HG02970 (cell line): Measurements from ENCODE around the gene SSTR5.

Source experiments
- ATAC-seq: cut with Tn5 transposase; IDR thresholded peaks from one replicate; pipeline ENCODE4 v1.9.1; 2021; ENCODE audit warnings: mild to moderate bottlenecking, moderate library complexity, moderate number of reproducible peaks; ENCODE audit not compliant: unreplicated experiment, low FRiP score

Gene SSTR5

GRCh38 chr16:1053700-1054368 is 18.7 kb upstream of the SSTR5 start:
- no peak for ATAC-seq

DNA sequence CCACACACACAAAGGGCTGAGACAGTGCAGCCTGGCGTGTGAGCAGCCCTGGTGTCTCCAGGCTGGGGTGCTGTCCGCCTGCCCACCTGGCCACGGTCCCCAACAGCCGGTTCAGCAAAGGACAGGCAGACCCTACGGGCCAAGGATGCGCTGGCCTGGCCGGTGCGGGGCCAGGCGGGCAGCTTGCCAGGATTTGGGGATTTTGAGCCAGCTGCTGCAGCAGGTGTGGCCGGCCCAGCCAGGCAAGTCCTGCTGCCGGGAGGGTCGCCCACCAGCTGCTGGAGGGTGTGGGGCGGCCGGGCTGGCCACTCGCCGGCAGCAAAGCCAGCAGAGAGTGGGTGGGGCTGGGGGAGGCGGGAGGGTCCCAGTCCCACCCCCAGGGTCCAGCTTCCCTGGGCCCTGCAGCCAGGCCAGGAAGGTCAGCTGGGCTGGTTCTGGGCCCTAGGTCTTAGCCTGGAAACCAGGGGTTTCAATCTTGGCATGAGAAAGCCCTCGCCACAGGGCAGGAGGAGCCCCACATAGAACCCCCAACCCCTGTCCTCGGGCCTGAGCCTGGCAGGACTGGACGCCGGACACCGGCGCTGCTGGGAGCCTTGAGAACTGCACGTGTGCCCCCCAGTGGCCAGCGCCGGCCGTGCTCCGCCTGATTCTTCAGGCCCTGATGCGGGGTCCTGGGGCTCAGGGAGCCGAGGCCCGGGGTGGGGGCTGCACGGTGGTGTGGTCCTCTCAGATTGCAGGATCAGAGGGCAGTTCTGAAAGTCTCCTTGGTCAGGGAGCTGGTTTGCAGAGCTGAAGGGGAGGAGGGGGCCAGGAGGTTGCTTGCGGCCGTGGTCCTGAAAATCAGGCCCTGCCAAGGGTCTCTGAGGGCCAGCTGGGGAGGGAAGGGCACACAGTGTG is 17.6 kb upstream of the SSTR5 start:
- ATAC-seq: no peak

DNA sequence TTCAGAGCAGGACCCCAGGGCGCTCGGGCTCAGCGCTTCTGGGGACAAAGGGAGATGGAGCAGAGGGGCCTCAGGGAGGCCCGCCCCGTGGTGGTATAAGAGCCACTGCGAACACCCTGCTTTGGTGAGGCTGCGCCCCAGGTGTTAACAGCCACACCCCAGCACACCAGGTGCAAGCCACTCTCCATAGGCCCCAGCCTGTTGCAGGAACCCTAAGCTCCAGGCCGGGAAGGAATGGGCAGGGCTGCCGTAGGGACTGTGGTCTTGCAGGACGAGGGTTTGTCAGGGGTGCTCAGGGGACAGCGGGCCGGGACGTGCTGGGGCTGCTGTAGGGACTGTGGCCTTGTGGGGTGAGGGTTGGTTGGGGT is 17.0 kb upstream of the SSTR5 start:
- no peak for ATAC-seq

DNA sequence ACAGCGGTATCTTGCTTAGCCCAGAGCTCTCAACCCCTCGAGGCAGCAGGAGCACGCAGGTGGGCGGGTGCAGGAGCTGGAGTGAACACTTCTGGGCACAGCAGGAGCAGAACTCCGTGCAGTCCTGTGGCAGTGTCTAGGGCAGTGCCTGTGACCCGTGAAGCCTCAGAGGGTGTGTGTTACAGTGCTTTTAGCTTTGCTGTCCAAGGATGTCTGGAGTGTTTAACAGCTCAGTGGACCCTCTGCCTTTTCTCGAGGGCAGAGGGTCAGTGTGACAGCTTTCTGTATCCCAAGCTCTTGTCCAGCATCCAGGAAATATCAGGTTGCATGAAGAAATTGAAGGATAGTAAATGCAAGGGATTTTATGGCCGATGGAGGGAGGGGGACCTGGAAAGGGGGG is 16.4 kb upstream of the SSTR5 start:
- no peak for ATAC-seq

GRCh38 chr16:1057252-1057932 is 15.2 kb upstream of the SSTR5 start:
- no peak for ATAC-seq

DNA sequence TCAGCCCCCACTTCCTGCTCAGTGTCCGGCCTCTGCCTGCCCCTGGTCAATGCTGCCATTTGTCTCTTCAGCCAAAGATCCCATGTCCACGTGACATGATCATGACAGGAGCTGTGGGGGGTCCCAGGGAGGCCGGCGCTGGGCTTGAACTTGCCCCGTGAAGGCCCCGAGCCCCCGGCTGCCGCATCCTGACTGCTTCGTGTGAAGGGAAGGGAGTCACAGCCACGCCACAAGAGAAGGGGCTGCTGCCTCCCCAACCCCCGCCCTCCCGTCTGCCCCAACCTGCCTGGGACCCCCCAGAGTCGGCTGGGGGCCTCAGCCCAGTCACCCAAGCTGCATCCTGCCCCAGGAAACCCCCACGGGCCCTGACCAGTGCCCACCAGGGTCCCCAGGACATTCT is 14.3 kb upstream of the SSTR5 start:
- ATAC-seq: no peak

DNA sequence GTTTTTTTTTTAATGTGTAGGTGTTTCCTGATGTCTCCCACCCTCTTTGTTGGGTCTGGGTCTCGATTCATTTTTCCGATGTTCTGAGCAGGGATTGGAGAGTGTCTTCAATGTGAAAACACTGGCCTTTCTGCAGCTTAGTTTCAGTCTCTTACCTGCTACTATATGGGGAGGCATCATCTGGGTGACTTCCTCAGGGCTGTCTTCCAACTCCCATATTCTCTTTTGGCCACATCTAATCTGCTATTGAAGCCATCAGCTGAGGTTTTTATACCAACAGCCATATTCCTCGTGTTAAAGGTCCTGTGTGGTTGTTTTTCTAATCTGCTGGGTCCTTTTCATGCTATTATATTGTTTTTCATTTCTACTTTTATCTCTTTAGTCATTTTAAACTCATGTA is 13.2 kb upstream of the SSTR5 start:
- no peak for ATAC-seq

GRCh38 chr16:1060416-1061340 is 11.9 kb upstream of the SSTR5 start:
- ATAC-seq: no peak

GRCh38 chr16:1061769-1062505 is 10.6 kb upstream of the SSTR5 start:
- no peak for ATAC-seq

GRCh38 chr16:1062895-1063294 is 9.7 kb upstream of the SSTR5 start:
- no peak for ATAC-seq

- no peak for ATAC-seq
These were observed 8.8 kb upstream of the SSTR5 start for GRCh38 chr16:1063728-1064127.

GRCh38 chr16:1065469-1066128 is 6.9 kb upstream of the SSTR5 start:
- no peak for ATAC-seq

GRCh38 chr16:1066584-1067172 is 5.9 kb upstream of the SSTR5 start:
- ATAC-seq: no peak

DNA sequence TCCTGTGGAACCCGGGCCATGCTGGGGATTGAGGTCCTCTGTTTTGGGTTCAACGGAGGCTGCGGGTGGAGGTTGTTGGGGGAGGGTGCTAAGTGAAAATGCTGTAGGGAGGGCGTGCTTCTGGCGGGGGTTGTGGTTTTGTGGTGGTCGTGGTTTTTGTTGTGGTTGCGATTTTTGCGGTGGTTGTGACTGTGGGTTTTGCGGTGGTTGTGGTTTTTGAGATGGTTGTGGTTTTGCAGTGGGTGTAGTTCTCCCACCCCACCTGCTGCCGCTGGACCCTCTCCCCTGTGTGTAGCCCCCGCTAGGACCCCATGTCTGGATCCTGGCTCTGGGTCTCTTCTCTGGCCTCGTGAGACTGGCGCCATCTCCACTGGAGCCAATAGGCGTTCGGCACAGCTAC is 4.9 kb upstream of the SSTR5 start:
- no peak for ATAC-seq

DNA sequence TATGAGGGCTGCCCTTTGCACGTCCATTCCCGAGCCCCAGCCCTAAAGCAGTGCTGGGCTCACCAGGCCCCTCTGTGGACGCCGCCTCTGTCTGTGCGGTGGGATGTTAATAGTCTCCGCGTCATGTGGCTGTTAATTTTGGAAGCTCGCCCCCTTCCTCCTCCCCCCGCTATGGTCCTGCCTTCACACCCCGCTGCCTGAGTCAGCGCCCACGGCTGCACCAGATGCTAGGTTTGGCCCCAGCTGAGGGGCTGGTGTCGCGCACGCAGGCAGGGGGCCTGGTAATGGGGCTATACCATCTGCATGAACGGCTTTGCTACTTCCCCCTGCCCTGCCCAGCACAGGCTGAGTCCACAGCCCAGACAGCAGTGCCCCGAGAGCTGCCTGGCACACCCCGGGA is 4.1 kb upstream of the SSTR5 start:
- ATAC-seq: no peak

DNA sequence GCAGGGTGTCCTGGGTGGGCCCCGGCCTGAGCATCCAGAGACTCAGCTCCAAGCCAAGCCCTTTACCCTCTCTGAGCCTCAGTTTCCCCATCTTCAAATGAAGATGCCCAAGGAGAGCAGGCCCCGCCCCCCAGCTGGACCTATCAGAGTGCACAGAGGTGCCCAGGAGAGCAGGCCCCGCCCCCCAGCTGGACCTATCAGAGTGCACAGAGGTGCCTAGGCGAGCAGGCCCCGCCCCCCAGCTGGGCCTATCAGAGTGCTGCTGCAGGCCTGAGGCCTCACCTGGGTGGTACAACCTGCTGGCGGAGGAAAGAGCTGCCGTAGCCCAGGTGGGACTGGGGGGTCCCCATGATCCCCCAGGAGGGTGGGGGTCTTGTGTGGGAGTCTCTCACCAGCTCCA is 3.4 kb upstream of the SSTR5 start:
- ATAC-seq: no peak

GRCh38 chr16:1070084-1070863 is 2.3 kb upstream of the SSTR5 start:
- ATAC-seq: no peak

DNA sequence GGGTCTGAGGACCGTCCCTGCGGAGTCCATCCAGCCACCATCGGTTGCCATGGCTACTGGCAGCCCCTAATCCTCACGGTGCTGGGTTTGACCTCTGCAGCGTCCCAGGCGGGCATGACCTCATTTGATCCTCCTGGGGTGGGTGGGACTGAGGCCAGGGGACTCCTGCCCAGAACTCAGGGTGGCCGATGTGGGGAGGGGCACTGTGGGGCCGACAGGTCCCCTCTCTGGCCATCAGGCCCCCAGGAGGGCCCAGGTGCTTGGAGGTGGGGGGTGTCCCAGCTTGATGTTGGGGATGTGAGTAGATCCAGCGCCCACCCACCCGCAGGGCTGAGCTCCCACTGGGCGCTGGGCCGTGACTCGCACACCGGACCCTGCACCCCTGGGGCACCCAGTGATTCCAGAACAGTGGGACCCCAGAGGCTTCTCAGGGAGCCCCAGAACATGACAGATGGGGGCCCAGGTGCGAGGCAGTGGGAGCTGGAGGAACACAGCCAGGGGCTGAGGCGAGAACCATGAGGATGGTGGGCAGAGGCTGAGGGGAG is 1.6 kb upstream of the SSTR5 start:
- no peak for ATAC-seq
